Chondrocyte (in vitro differentiated cells): Measurements from ENCODE around the gene TNFRSF4. TPM values are rescaled to one million over a fixed set of nuclear protein-coding genes. Genes with fewer than 3 reads are reported as not detected.

ENCODE experiments used
- DNase-seq: peaks from one replicate; pipeline ENCODE4 v3.0.0; 2021; ENCODE audit warnings: mixed read lengths, low spot score
- H3K27ac Mint-ChIP-seq: one replicate; pipeline ENCODE4 v1.8.0; 2021; ENCODE audit warnings: mild to moderate bottlenecking, moderate library complexity, mixed read lengths; ENCODE audit not compliant: unreplicated experiment
- H3K27me3 Mint-ChIP-seq: 2 replicates; pipeline ENCODE4 v1.8.0; 2021; ENCODE audit warnings: low read depth, mixed read lengths
- H3K36me3 Mint-ChIP-seq: 2 replicates; pipeline ENCODE4 v1.8.0; 2021; ENCODE audit warnings: low read depth, mixed read lengths
- H3K4me1 Mint-ChIP-seq: 2 replicates; pipeline ENCODE4 v1.8.0; 2021; ENCODE audit warnings: low read depth, mild to moderate bottlenecking, mixed read lengths
- H3K4me3 Mint-ChIP-seq: one replicate; pipeline ENCODE4 v1.8.0; 2021; ENCODE audit warnings: mild to moderate bottlenecking, moderate library complexity, mixed read lengths; ENCODE audit not compliant: unreplicated experiment
- H3K9me3 Mint-ChIP-seq: 2 replicates; pipeline ENCODE4 v1.8.0; 2021; ENCODE audit warnings: low read depth, mixed read lengths
- CTCF ChIP-seq: fragments of 200-600 bp; sonication (generic); IDR thresholded peaks from 2 replicates; pipeline ENCODE4 v1.5.0; 2021; ENCODE audit warnings: antibody characterized with exemption, mild to moderate bottlenecking, moderate library complexity
- total RNA-seq: library from RNA; stranded (reverse); gene quantifications from 3 replicates; pipeline ENCODE4 v1.2.1, GENCODE V29; 2021

The TNFRSF4 gene
- total RNA-seq, 1 donor from 2014 or later: not detected

DNA sequence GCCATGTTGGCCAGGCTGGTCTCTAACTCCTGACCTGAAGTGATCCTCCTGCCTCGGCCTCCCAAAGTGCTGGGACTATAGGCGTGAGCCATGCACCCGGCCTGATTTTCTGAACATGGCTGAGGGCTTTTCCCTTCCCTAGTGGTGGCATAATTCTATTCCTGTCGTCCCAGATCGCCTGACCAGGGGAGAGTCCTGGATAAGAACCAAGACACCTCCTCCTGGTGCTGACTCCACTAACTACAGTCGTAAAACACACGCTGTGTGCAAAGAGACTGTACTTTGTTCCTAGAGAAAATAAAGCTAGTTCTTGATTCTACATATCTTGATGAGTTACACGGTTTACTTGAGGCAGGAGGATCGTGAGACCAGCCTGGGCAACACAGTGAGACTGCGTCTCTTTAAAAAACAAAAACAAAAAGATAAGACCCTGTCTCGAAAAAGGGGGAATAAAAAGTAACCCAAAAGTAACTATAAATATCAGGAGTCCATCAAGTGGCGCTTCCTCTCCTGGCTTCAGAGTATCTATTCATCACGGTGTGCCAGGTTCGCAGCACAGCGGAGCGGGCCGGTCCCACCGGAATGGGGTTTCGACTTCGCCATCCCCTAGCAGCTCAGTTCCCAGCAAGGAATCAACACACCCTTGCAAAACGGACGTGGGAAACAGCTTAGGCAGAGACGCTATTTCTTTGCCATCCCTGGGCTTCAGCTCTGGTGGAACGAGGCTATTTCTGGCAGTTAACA is 16.9 kb upstream of the TNFRSF4 start:
- Mint-ChIP-seq H3K4me3 (peak overlapping the region; percentile 91), H3K27ac (peak overlapping the region; percentile 86), H3K9me3 (no peaks in the 10 kb centered on the region), H3K27me3 (no peaks in the 10 kb centered on the region), H3K4me1 (peaks cover 32% of the 10 kb centered on the region), H3K36me3 (peaks cover 11% of the 10 kb centered on the region)
- peak; percentile 75 for TF ChIP-seq CTCF
- no peak for DNase-seq

DNA sequence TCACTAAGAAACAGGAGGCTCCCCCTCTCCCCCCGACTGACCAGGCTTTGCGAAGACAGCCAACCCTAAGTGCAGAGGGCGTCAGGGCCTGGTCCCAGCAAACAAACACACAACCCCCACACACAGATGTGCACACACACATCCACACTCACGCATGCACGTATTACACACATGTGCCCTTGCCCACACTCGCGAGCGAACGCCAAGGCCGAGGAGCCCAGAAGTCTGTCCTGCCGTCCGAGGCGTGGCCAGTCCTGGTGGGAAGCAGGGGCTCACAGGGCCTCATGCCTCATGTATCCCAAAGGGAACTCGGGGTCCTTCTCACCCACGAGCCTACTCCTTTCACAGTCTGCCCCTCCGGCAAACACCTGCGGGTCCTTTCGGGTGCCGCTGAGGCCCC is 15.8 kb upstream of the TNFRSF4 start:
- Mint-ChIP-seq H3K4me3 (peak overlapping the region; percentile 45), H3K36me3 (peaks cover 14% of the 10 kb centered on the region), H3K27me3 (no peaks in the 10 kb centered on the region), H3K27ac (peak overlapping the region; percentile 68), H3K4me1 (peaks cover 32% of the 10 kb centered on the region), H3K9me3 (no peaks in the 10 kb centered on the region)
- no peak for DNase-seq
- no peak for TF ChIP-seq CTCF

GRCh38 chr1:1228596-1229321 is 14.8 kb upstream of the TNFRSF4 start:
- Mint-ChIP-seq H3K4me3 (no peak overlapping the region), H3K9me3 (no peaks in the 10 kb centered on the region), H3K27ac (no peak overlapping the region), H3K27me3 (no peaks in the 10 kb centered on the region), H3K36me3 (peaks cover 11% of the 10 kb centered on the region), H3K4me1 (peaks cover 22% of the 10 kb centered on the region)
- no peak for DNase-seq
- no peak for TF ChIP-seq CTCF

- H3K4me1 Mint-ChIP-seq: peaks cover 17% of the 10 kb centered on the region
- H3K9me3 Mint-ChIP-seq: no peaks in the 10 kb centered on the region
- H3K27me3 Mint-ChIP-seq: no peaks in the 10 kb centered on the region
- peaks cover 12% of the 10 kb centered on the region for H3K36me3 Mint-ChIP-seq
- no peak overlapping the region for H3K27ac Mint-ChIP-seq
- no peak overlapping the region for H3K4me3 Mint-ChIP-seq
- TF ChIP-seq CTCF: no peak
- no peak for DNase-seq
Measured at GRCh38 chr1:1228187-1228586, 14.2 kb upstream of the TNFRSF4 start.

GRCh38 chr1:1227386-1227785 is 13.4 kb upstream of the TNFRSF4 start:
- no peak for DNase-seq
- no peak for TF ChIP-seq CTCF
- peaks cover 17% of the 10 kb centered on the region for H3K4me1 Mint-ChIP-seq
- H3K27ac Mint-ChIP-seq: no peak overlapping the region
- H3K36me3 Mint-ChIP-seq: peaks cover 18% of the 10 kb centered on the region
- H3K27me3 Mint-ChIP-seq: no peaks in the 10 kb centered on the region
- no peak overlapping the region for H3K4me3 Mint-ChIP-seq
- H3K9me3 Mint-ChIP-seq: no peaks in the 10 kb centered on the region
